A549 (cell line): ENCODE data around the gene STX1B. TPM values are rescaled to one million over a fixed set of nuclear protein-coding genes. Genes with fewer than 3 reads are reported as not detected.

Source experiments
- ATAC-seq, 2 experiments: fragments of 200-7000 bp in 1 of 2; fragments of >200 bp in 1 of 2; cut with Nextera tagmentation in 1 of 2; cut with Tn5 transposase in 1 of 2; 3 replicates each; pipeline versions ENCODE4 v1.8.0 to v1.9.1; 2018 to 2020; ENCODE audit warnings: mild to moderate bottlenecking in 1 of 2, moderate library complexity in 1 of 2
- CTCF ChIA-PET: fragments of 300-600 bp; sonication (Branson Sonifier 250); formaldehyde crosslinking; extraction: SDS; loops from one replicate; lab custom pipeline; 2021; ENCODE audit warnings: antibody characterized with exemption, inconsistent platforms; lab: Yijun Ruan, JAX
- POLR2A ChIA-PET: fragments of 350-600 bp; formaldehyde crosslinking; extraction: SDS; loops from one replicate; lab custom pipeline; 2021; ENCODE audit warnings: antibody characterized with exemption, inconsistent platforms; lab: Yijun Ruan, JAX
- DNase-seq, 2 experiments: peaks; one replicate each; pipeline versions ENCODE4 v3.0.0 to v3.0.0-alpha.2; 2011 to 2016; ENCODE audit warnings: low read depth in 1 of 2, low spot score in 1 of 2
- FAIRE-seq: peaks from 2 replicates; lab custom pipeline; 2011; peaks lifted over from hg19 to GRCh38; lab: Jason Lieb, UNC
- H3K27ac ChIP-seq, 2 experiments: fragments of >200 bp; sonication (Bioruptor Twin); formaldehyde crosslinking; 3 replicates each; pipeline ENCODE4 v1.5.1; 2016 to 2017
- H3K4me1 ChIP-seq: fragments of >200 bp; sonication (Bioruptor Twin); formaldehyde crosslinking; 3 replicates; pipeline ENCODE4 v1.6.1; 2016
- H3K4me2 ChIP-seq: fragments of >200 bp; sonication (Bioruptor Twin); formaldehyde crosslinking; 3 replicates; pipeline ENCODE4 v1.6.1; 2016
- H3K4me3 ChIP-seq: fragments of >200 bp; sonication (Bioruptor Twin); formaldehyde crosslinking; 3 replicates; pipeline ENCODE4 v1.5.1; 2016
- H3K9me3 ChIP-seq: fragments of >200 bp; sonication (Bioruptor Twin); formaldehyde crosslinking; 3 replicates; pipeline ENCODE4 v1.6.1; 2016
- ATOH8 ChIP-seq: fragments of 250-450 bp; sonication (Bioruptor Pico); IDR thresholded peaks from 2 replicates; pipeline ENCODE4 v1.5.0; 2020; ENCODE audit warnings: low read depth, mild to moderate bottlenecking, moderate library complexity
- CBX8 ChIP-seq: fragments of 200-600 bp; sonication (generic); IDR thresholded peaks from 2 replicates; pipeline ENCODE4 v1.6.1; 2016
- EP300 ChIP-seq, 2 experiments: fragments of >200 bp; sonication (Bioruptor Twin); formaldehyde crosslinking; IDR thresholded peaks; 2 replicates in 1 of 2; 3 replicates in 1 of 2; pipeline ENCODE4 v1.6.1; 2016 to 2017
- FOXS1 ChIP-seq: fragments of 250-450 bp; sonication (Bioruptor Pico); IDR thresholded peaks from 2 replicates; pipeline ENCODE4 v1.5.0; 2020; ENCODE audit warnings: mild to moderate bottlenecking, moderate library complexity
- HDAC2 ChIP-seq: fragments of 200-600 bp; sonication (generic); IDR thresholded peaks from 2 replicates; pipeline ENCODE4 v1.6.1; 2016
- HMGXB4 ChIP-seq: fragments of 250-450 bp; sonication (Bioruptor Pico); IDR thresholded peaks from 2 replicates; pipeline ENCODE4 v1.5.0; 2021; ENCODE audit warnings: mild to moderate bottlenecking, moderate library complexity, borderline replicate concordance
- HOXA7 ChIP-seq: fragments of 250-450 bp; sonication (Bioruptor Pico); IDR thresholded peaks from 2 replicates; pipeline ENCODE4 v1.5.0; 2020; ENCODE audit warnings: mild to moderate bottlenecking, moderate library complexity
- KDM1A ChIP-seq: fragments of 200-600 bp; sonication (generic); IDR thresholded peaks from 2 replicates; pipeline ENCODE4 v1.6.1; 2016; ENCODE audit warnings: low read depth, mild to moderate bottlenecking
- KDM5A ChIP-seq: fragments of 200-600 bp; sonication (generic); IDR thresholded peaks from 2 replicates; pipeline ENCODE4 v1.6.1; 2016; ENCODE audit warnings: antibody characterized with exemption, mild to moderate bottlenecking
- MAX ChIP-seq: IDR thresholded peaks from 2 replicates; pipeline ENCODE4 v1.6.1; 2012
- PBX3 ChIP-seq: IDR thresholded peaks from 2 replicates; pipeline ENCODE4 v1.6.1; 2012
- PHF8 ChIP-seq: fragments of 200-600 bp; sonication (generic); IDR thresholded peaks from 2 replicates; pipeline ENCODE4 v1.6.1; 2016; ENCODE audit warnings: low read depth, mild to moderate bottlenecking, antibody characterized with exemption, moderate library complexity, borderline replicate concordance
- POLR2A ChIP-seq: IDR thresholded peaks from 2 replicates; pipeline ENCODE4 v1.6.1; 2012; ENCODE audit warnings: mild to moderate bottlenecking, low read length
- POLR2AphosphoS2 ChIP-seq: conservative IDR thresholded peaks from 2 replicates; pipeline ENCODE4 v1.6.1; 2012; ENCODE audit warnings: low read length, improper control_type of control experiment, inconsistent platforms
- RNF2 ChIP-seq: fragments of 200-600 bp; sonication (generic); IDR thresholded peaks from 2 replicates; pipeline ENCODE4 v1.6.1; 2016; ENCODE audit warnings: low read depth, mild to moderate bottlenecking, antibody characterized with exemption, moderate library complexity, borderline replicate concordance
- SMC3 ChIP-seq: fragments of >200 bp; sonication (Bioruptor Twin); formaldehyde crosslinking; IDR thresholded peaks from 3 replicates; pipeline ENCODE4 v1.6.1; 2018; ENCODE audit warnings: inconsistent platforms
- TFCP2L1 ChIP-seq: fragments of 250-450 bp; sonication (Bioruptor Pico); IDR thresholded peaks from 2 replicates; pipeline ENCODE4 v1.5.0; 2021; ENCODE audit warnings: mild to moderate bottlenecking
- ZC3H11A ChIP-seq: fragments of 450-650 bp; IDR thresholded peaks from 2 replicates; pipeline ENCODE4 v1.6.1; 2014; ENCODE audit warnings: antibody characterized with exemption, mild to moderate bottlenecking
- ZFP36 ChIP-seq: fragments of 450-650 bp; IDR thresholded peaks from 2 replicates; pipeline ENCODE4 v1.6.1; 2014; ENCODE audit warnings: borderline replicate concordance; ENCODE audit not compliant: partially characterized antibody
- WGBS: methylation state at CpG from one replicate; pipeline ENCODE4 v1.1.6; 2017; ENCODE audit errors: missing lambda C conversion rate; 5-methylcytosine and 5-hydroxymethylcytosine counted together
- polyA plus RNA-seq, 4 experiments: library from polyadenylated mRNA; depleted of rRNA in 3 of 4; stranded (reverse); fragments of >200 nt; fragmentation: RNase III in 1 of 4; extraction: RNeasy Plus Mini Kit Qiagen cat#74134 plus additional on column Dnase treatment in 1 of 4; gene quantifications; 2 replicates in 3 of 4; 3 replicates in 1 of 4; pipeline ENCODE4 v1.2.3, GENCODE V29; 2011 to 2017

STX1B gene
- polyA plus RNA-seq, 2 of the 4 experiments (the other 2 are of a cell fraction), result 2.4 to 2.6 TPM

GRCh38 chr16:30991052-30991451 is 19.4 kb downstream of the STX1B start (continued):
- TF ChIP-seq HMGXB4 (CRISPR knock-in tag), result no peak
- TF ChIP-seq SMC3, result no peak
- TF ChIP-seq KDM5A, result no peak
- TF ChIP-seq TFCP2L1, result no peak

GRCh38 chr16:30990105-30990504 is 20.3 kb downstream of the STX1B start:
- CTCF ChIA-PET, result interaction anchor here (1.0 kb wide), 1 partner anchor 27 kb away, joined by 4 read pairs; no protein-coding TSS in a partner anchor
- Histone ChIP-seq H3K4me2 (no peak overlapping the region), H3K9me3 (no peaks in the 10 kb centered on the region), H3K4me3 (no peak overlapping the region), H3K4me1 (peaks cover 23% of the 10 kb centered on the region), H3K27ac (no peak overlapping the region; a peak in 1 of 6 replicates)
- FAIRE-seq (no peak), DNase-seq (no peak), ATAC-seq (no peak)
- WGBS, result 87% methylated on average over 9 of the region's 12 CpGs
- TF ChIP-seq MAX (no peak), ATOH8 (no peak), ZC3H11A (no peak), PHF8 (no peak), RNF2 (no peak), SMC3 (no peak)
- POLR2A ChIA-PET, result no interaction called here

GRCh38 chr16:30989469-30990047 is 20.9 kb downstream of the STX1B start:
- 87% methylated on average over 23 of the region's 23 CpGs for WGBS
- no peak for FAIRE-seq
- no peak overlapping the region for H3K4me3 ChIP-seq
- no peak overlapping the region for H3K4me2 ChIP-seq
- H3K27ac ChIP-seq, result no peak overlapping the region
- POLR2A ChIA-PET, result no interaction called here
- TF ChIP-seq HDAC2, result no peak
- no peak for TF ChIP-seq FOXS1 (CRISPR knock-in tag)
- no peak for TF ChIP-seq CBX8
- no peak for TF ChIP-seq ZC3H11A
- no peak for TF ChIP-seq PBX3
- TF ChIP-seq POLR2AphosphoS2, result no peak
- no peak for TF ChIP-seq POLR2A
- no peak for TF ChIP-seq KDM1A
- TF ChIP-seq ZFP36, result no peak
- no peak for TF ChIP-seq EP300 (IDR thresholded peaks at IDR 0.05)
- TF ChIP-seq HOXA7, result no peak
- no peak for ATAC-seq
- CTCF ChIA-PET, result interaction anchor here (1.0 kb wide), 1 partner anchor 26 kb away, joined by 4 read pairs; no protein-coding TSS in a partner anchor
- DNase-seq, result no peak
- peaks cover 21% of the 10 kb centered on the region for H3K4me1 ChIP-seq
- no peaks in the 10 kb centered on the region for H3K9me3 ChIP-seq
